ENCODE data around the gene AXDND1.

The AXDND1 gene

GRCh38 chr1:179575497-179576314 lies 209.9 kb downstream of the AXDND1 start, which contains the start of gene NPHS2:
NPHS2 (minus strand) TSS chr1:179575948; CDS start chr1:179575864, 84 bp downstream.
- no peak for DNase-seq (ENCODE audit: low read depth in 2 of 2)

- DNase-seq (ENCODE audit: low read depth in 2 of 2), result no peak
Observed at GRCh38 chr1:179576509-179576908, 210.7 kb downstream of the AXDND1 start.

GRCh38 chr1:179583771-179584320 lies 218.1 kb downstream of the AXDND1 start:
- no peak for DNase-seq (ENCODE audit: low read depth in 2 of 2)

- DNase-seq (ENCODE audit: low read depth in 2 of 2), result peak; percentile 1 to 5
Observed at GRCh38 chr1:179586107-179586823, 220.5 kb downstream of the AXDND1 start.

- DNase-seq (ENCODE audit: low read depth in 2 of 2), result no peak
Observed at GRCh38 chr1:179587336-179587735, 221.6 kb downstream of the AXDND1 start.

GRCh38 chr1:179588425-179589024 lies 222.8 kb downstream of the AXDND1 start:
- no peak for DNase-seq (ENCODE audit: low read depth in 2 of 2)

- DNase-seq (ENCODE audit: low read depth in 2 of 2), result no peak
Observed at GRCh38 chr1:179589509-179589908, 223.7 kb downstream of the AXDND1 start.

GRCh38 chr1:179590671-179591070 lies 224.9 kb downstream of the AXDND1 start:
- no peak for DNase-seq (ENCODE audit: low read depth in 2 of 2)

- no peak for DNase-seq (ENCODE audit: low read depth in 2 of 2)
Observed at GRCh38 chr1:179591253-179591591, 225.5 kb downstream of the AXDND1 start.

- no peak for DNase-seq (ENCODE audit: low read depth in 2 of 2)
Observed at GRCh38 chr1:179591592-179592580, 226.1 kb downstream of the AXDND1 start, which contains the start of gene TDRD5. TDRD5 (plus strand) TSS chr1:179591832; CDS start chr1:179592616, 784 bp downstream.

GRCh38 chr1:179598631-179599030 lies 232.9 kb downstream of the AXDND1 start:
- no peak for DNase-seq (ENCODE audit: low read depth in 2 of 2)

- DNase-seq (ENCODE audit: low read depth in 2 of 2), result no peak
Observed at GRCh38 chr1:179599623-179600249, 234.0 kb downstream of the AXDND1 start.

GRCh38 chr1:179601093-179601492 lies 235.3 kb downstream of the AXDND1 start:
- DNase-seq (ENCODE audit: low read depth in 2 of 2), result no peak
